H1 (cell line): ENCODE data around the gene PRICKLE2. TPM values are rescaled to one million over a fixed set of nuclear protein-coding genes. Genes with fewer than 3 reads are reported as not detected.

ENCODE experiments used
- CTCF ChIA-PET: fragments of 300-600 bp; sonication (Branson Sonifier 250); formaldehyde crosslinking; loops from one replicate; lab custom pipeline; 2021; ENCODE audit not compliant: partially characterized antibody; lab: Charles Lee
- POLR2A ChIA-PET: fragments of 300-600 bp; sonication (Branson Sonifier 250); formaldehyde crosslinking; loops from one replicate; lab custom pipeline; 2021; ENCODE audit warnings: inconsistent platforms; ENCODE audit not compliant: partially characterized antibody; lab: Charles Lee
- DNase-seq, 2 experiments: peaks; one replicate each; pipeline versions ENCODE4 v3.0.0 to v3.0.0-alpha.2; 2010 to 2022; ENCODE audit warnings: low spot score in 2 of 2, low read depth in 1 of 2, mixed read lengths in 1 of 2
- FAIRE-seq: peaks from 2 replicates; lab custom pipeline; 2011; peaks lifted over from hg19 to GRCh38; lab: Jason Lieb, UNC
- H2AFZ ChIP-seq: 2 replicates; pipeline ENCODE4 v1.8.1; 2012; ENCODE audit warnings: low read length, inconsistent platforms
- H2AK5ac ChIP-seq: 2 replicates; pipeline ENCODE4 v1.6.1; 2013; ENCODE audit warnings: low read depth, low read length
- H2BK120ac ChIP-seq: replicated peaks from 2 replicates; pipeline ENCODE3; 2013; ENCODE audit warnings: low read depth, low read length, inconsistent platforms
- H2BK12ac ChIP-seq: 2 replicates; pipeline ENCODE4 v1.6.1; 2013; ENCODE audit warnings: low read depth, low read length
- H2BK15ac ChIP-seq: 2 replicates; pipeline ENCODE4 v1.6.1; 2013; ENCODE audit warnings: low read length
- H2BK20ac ChIP-seq: 2 replicates; pipeline ENCODE4 v1.6.1; 2013; ENCODE audit warnings: low read length
- H2BK5ac ChIP-seq: 2 replicates; pipeline ENCODE4 v1.6.1; 2013; ENCODE audit warnings: low read depth, low read length
- H3K14ac ChIP-seq: 2 replicates; pipeline ENCODE4 v1.6.1; 2013; ENCODE audit warnings: inconsistent platforms; ENCODE audit not compliant: insufficient read length
- H3K18ac ChIP-seq: 2 replicates; pipeline ENCODE4 v1.6.1; 2013; ENCODE audit warnings: low read length; ENCODE audit errors: extremely low read depth
- H3K23ac ChIP-seq: 2 replicates; pipeline ENCODE4 v1.6.1; 2013; ENCODE audit warnings: inconsistent platforms; ENCODE audit not compliant: insufficient read length
- H3K23me2 ChIP-seq: 2 replicates; pipeline ENCODE4 v1.6.1; 2013; ENCODE audit warnings: low read depth, low read length
- H3K27ac ChIP-seq: 2 replicates; pipeline ENCODE4 v1.6.1; 2011; ENCODE audit warnings: low read depth, low read length, inconsistent platforms
- H3K27me3 ChIP-seq, 4 experiments: replicated peaks in 1 of 4; 1 replicate in 1 of 4; 2 replicates in 3 of 4; pipeline versions ENCODE4 v1.6.1 to v1.8.1; 2011 to 2013; ENCODE audit warnings: low read length in 3 of 4, mild to moderate bottlenecking in 3 of 4, inconsistent platforms in 2 of 4, mixed read lengths in 2 of 4, moderate library complexity in 1 of 4; ENCODE audit not compliant: control insufficient read depth in 3 of 4, insufficient read depth in 3 of 4; ENCODE audit errors: extremely low read depth in 1 of 4
- H3K36me3 ChIP-seq, 4 experiments: 2 replicates each; pipeline versions ENCODE4 v1.6.1 to v1.8.1; 2011 to 2013; ENCODE audit warnings: mild to moderate bottlenecking in 4 of 4, low read length in 3 of 4, moderate library complexity in 2 of 4, control low read depth in 1 of 4, inconsistent platforms in 1 of 4; ENCODE audit not compliant: insufficient read depth in 4 of 4, control insufficient read depth in 2 of 4
- H3K4ac ChIP-seq: replicated peaks from 2 replicates; pipeline ENCODE3; 2013; ENCODE audit warnings: low read length, low read depth, mixed read lengths, inconsistent platforms; ENCODE audit not compliant: insufficient read length
- H3K4me1 ChIP-seq, 4 experiments: replicated peaks in 1 of 4; 1 replicate in 1 of 4; 2 replicates in 3 of 4; pipeline versions ENCODE4 v1.6.1 to v1.8.1; 2011 to 2013; ENCODE audit warnings: low read length in 3 of 4, inconsistent platforms in 2 of 4, mixed read lengths in 1 of 4; ENCODE audit not compliant: insufficient read depth in 4 of 4, control insufficient read depth in 3 of 4
- H3K4me2 ChIP-seq, 2 experiments: 2 replicates each; pipeline versions ENCODE4 v1.6.1 to v1.8.1; 2011 to 2013; ENCODE audit warnings: low read depth in 2 of 2, low read length in 2 of 2, control low read depth in 1 of 2, inconsistent platforms in 1 of 2, mild to moderate bottlenecking in 1 of 2; ENCODE audit not compliant: insufficient read depth in 1 of 2
- H3K4me3 ChIP-seq, 4 experiments: fragments of 200-600, 300-600 bp in 1 of 4; sonication (generic), shearing (Covaris generic), sonication (Bioruptor Twin) in 1 of 4; 2 replicates each; pipeline versions ENCODE4 v1.5.1 to v1.8.1; 2011 to 2016; ENCODE audit warnings: low read length in 4 of 4, low read depth in 3 of 4, control low read depth in 2 of 4, inconsistent platforms in 2 of 4, mild to moderate bottlenecking in 2 of 4, mixed read lengths in 1 of 4, moderate library complexity in 1 of 4; ENCODE audit not compliant: insufficient read depth in 2 of 4; ENCODE audit errors: extremely low read depth in 1 of 4
- H3K56ac ChIP-seq: replicated peaks from 2 replicates; pipeline ENCODE3; 2013; ENCODE audit warnings: low read depth, mild to moderate bottlenecking, mixed read lengths, low read length, inconsistent platforms; ENCODE audit not compliant: insufficient read length
- H3K79me1 ChIP-seq: 2 replicates; pipeline ENCODE4 v1.6.1; 2013; ENCODE audit warnings: low read depth, low read length, control low read depth
- H3K79me2 ChIP-seq, 2 experiments: 2 replicates each; pipeline versions ENCODE4 v1.6.1 to v1.8.1; 2012 to 2013; ENCODE audit warnings: low read length in 2 of 2, mild to moderate bottlenecking in 2 of 2, inconsistent platforms in 1 of 2; ENCODE audit not compliant: insufficient read depth in 2 of 2, control insufficient read depth in 1 of 2
- H3K9ac ChIP-seq, 4 experiments: replicated peaks in 1 of 4; 1 replicate in 1 of 4; 2 replicates in 3 of 4; pipeline versions ENCODE4 v1.6.1 to v1.8.1; 2011 to 2013; ENCODE audit warnings: low read depth in 3 of 4, low read length in 3 of 4, control low read depth in 2 of 4, mild to moderate bottlenecking in 2 of 4, moderate library complexity in 2 of 4, inconsistent platforms in 1 of 4; ENCODE audit errors: extremely low read depth in 1 of 4
- H3K9me3 ChIP-seq, 2 experiments: 2 replicates each; pipeline versions ENCODE4 v1.6.1 to v1.8.1; 2012 to 2013; ENCODE audit warnings: mild to moderate bottlenecking in 2 of 2, moderate library complexity in 2 of 2, control low read depth in 1 of 2, inconsistent platforms in 1 of 2, low read depth in 1 of 2, low read length in 1 of 2, mixed read lengths in 1 of 2; ENCODE audit not compliant: insufficient read depth in 2 of 2
- H4K20me1 ChIP-seq, 2 experiments: replicated peaks in 1 of 2; 2 replicates each; pipeline versions ENCODE3 to v1.8.1; 2011 to 2013; ENCODE audit warnings: inconsistent platforms in 2 of 2, low read length in 2 of 2, mild to moderate bottlenecking in 1 of 2; ENCODE audit not compliant: insufficient read depth in 2 of 2, control insufficient read depth in 1 of 2
- H4K5ac ChIP-seq: 2 replicates; pipeline ENCODE4 v1.6.1; 2013; ENCODE audit warnings: low read length, low read depth, mixed read lengths, inconsistent platforms; ENCODE audit not compliant: insufficient read length
- H4K8ac ChIP-seq: 2 replicates; pipeline ENCODE4 v1.8.0; 2013; ENCODE audit warnings: mild to moderate bottlenecking, moderate library complexity, low read length, inconsistent platforms; ENCODE audit not compliant: insufficient read depth; ENCODE audit errors: extremely low read depth
- H4K91ac ChIP-seq: replicated peaks from 2 replicates; pipeline ENCODE3; 2013; ENCODE audit warnings: low read length, mixed read lengths, inconsistent platforms; ENCODE audit not compliant: insufficient read length
- ASH2L ChIP-seq: fragments of 200-600, 300-600 bp; sonication (generic); IDR thresholded peaks from one replicate; pipeline ENCODE4 v1.7.1; 2017; ENCODE audit warnings: low read length
- BACH1 ChIP-seq: IDR thresholded peaks from 2 replicates; pipeline ENCODE4 v1.6.1; 2012; ENCODE audit warnings: low read length, improper control_type of control experiment
- CBX8 ChIP-seq: fragments of 300-800, 300-1000 bp; sonication (generic); IDR thresholded peaks from 2 replicates; pipeline ENCODE4 v1.7.1; 2016; ENCODE audit warnings: low read depth, low read length, borderline replicate concordance
- CHD2 ChIP-seq: IDR thresholded peaks from 2 replicates; pipeline ENCODE4 v1.6.1; 2012; ENCODE audit warnings: low read length, improper control_type of control experiment
- CREB1 ChIP-seq: IDR thresholded peaks from 2 replicates; pipeline ENCODE4 v1.6.1; 2012; ENCODE audit warnings: inconsistent platforms
- CTCF ChIP-seq, 3 experiments: IDR thresholded peaks; 1 replicate in 2 of 3; 2 replicates in 1 of 3; pipeline versions ENCODE4 v1.5.1 to v1.6.1; 2011; ENCODE audit warnings: low read length in 3 of 3, mild to moderate bottlenecking in 3 of 3, inconsistent platforms in 2 of 3, low read depth in 1 of 3, moderate library complexity in 1 of 3; ENCODE audit not compliant: insufficient read depth in 1 of 3; ENCODE audit errors: control extremely low read depth in 1 of 3
- EGR1 ChIP-seq: IDR thresholded peaks from 2 replicates; pipeline ENCODE4 v1.6.1; 2011; ENCODE audit warnings: low read depth, low read length, borderline replicate concordance
- NRF1 ChIP-seq: IDR thresholded peaks from 2 replicates; pipeline ENCODE4 v1.6.1; 2011; ENCODE audit warnings: mild to moderate bottlenecking, low read depth, low read length, improper control_type of control experiment
- PHF8 ChIP-seq: fragments of 200-600 bp; sonication (generic); conservative IDR thresholded peaks from 2 replicates; pipeline ENCODE4 v1.7.1; 2012; ENCODE audit warnings: low read depth, mild to moderate bottlenecking, inconsistent platforms, low read length, moderate library complexity
- SIRT6 ChIP-seq: IDR thresholded peaks from one replicate; pipeline ENCODE4 v1.7.1; 2012; ENCODE audit warnings: low read length, inconsistent platforms
- SIX5 ChIP-seq: IDR thresholded peaks from 2 replicates; pipeline ENCODE4 v1.6.1; 2011; ENCODE audit warnings: mild to moderate bottlenecking, low read depth, low read length
- SP2 ChIP-seq: IDR thresholded peaks from 2 replicates; pipeline ENCODE4 v1.6.1; 2012; ENCODE audit warnings: mild to moderate bottlenecking, low read length, inconsistent platforms
- TBP ChIP-seq: IDR thresholded peaks from 2 replicates; pipeline ENCODE4 v1.6.1; 2011; ENCODE audit warnings: low read depth, low read length, improper control_type of control experiment
- YY1 ChIP-seq: IDR thresholded peaks from 2 replicates; pipeline ENCODE4 v1.6.1; 2011; ENCODE audit warnings: low read depth, mild to moderate bottlenecking, low read length
- WGBS, 2 experiments: shearing (Covaris generic) in 1 of 2; methylation state at CpG; one replicate each; pipeline versions ENCODE4 v1.1.6 to v1.1.7; 2013 to 2015; ENCODE audit warnings: low lambda C conversion rate in 2 of 2, mixed read lengths in 2 of 2, inconsistent platforms in 1 of 2, low coverage in 1 of 2, missing lambda C conversion rate in 1 of 2; ENCODE audit not compliant: insufficient replicate concordance in 2 of 2, insufficient coverage in 1 of 2, insufficient read length in 1 of 2; ENCODE audit errors: extremely low coverage in 1 of 2, missing lambda C conversion rate in 1 of 2; 5-methylcytosine and 5-hydroxymethylcytosine counted together
- polyA plus RNA-seq, 7 experiments: library from polyadenylated mRNA; depleted of rRNA in 3 of 7; stranded (reverse) in 5 of 7; unstranded in 2 of 7; fragments of >200 nt in 5 of 7; fragments of 200-250 nt in 2 of 7; gene quantifications; 1 replicate in 5 of 7; 2 replicates in 1 of 7; 4 replicates in 1 of 7; pipeline versions ENCODE4 v1.2.1 to v1.2.3, GENCODE V29; 2011 to 2013; ENCODE audit warnings: missing spikeins in 2 of 7, mixed read lengths in 2 of 7
- total RNA-seq: library from RNA; stranded (reverse); fragmentation: NEBNext Ultra II Directional; extraction: Animal tissue kit (Norgen Biotek cat#: 25700); gene quantifications from 2 replicates; pipeline ENCODE4 v1.2.1, GENCODE V29; 2021

The PRICKLE2 gene
- total and polyA plus RNA-seq, 2 of the 8 experiments (the other 6 are each of a cell fraction or from before 2014, with no cell fraction given) = 2.9 to 8.0 TPM

DNA sequence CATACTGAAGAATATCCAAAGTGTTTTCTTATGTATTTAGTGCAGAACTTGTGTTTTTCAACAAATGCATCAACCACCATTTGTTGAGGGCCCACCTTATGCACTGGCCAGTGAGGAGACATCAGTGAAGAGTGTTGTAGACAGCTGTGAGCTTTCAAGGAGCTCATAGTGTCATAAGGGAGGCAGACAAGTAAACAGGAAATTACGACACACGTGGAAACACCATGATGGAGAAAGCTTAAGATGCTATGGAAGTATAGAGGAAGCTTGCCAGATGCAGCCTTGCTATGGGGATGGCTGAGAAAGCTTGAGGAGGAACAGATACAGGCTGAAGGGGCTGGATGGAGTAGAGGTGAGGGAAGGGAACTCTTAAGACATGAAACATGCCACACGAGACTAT lies 151.2 kb downstream of the PRICKLE2 start:
- Histone ChIP-seq H3K23ac (no peak overlapping the region), H3K9me3 (no peaks in the 10 kb centered on the region), H3K4me1 (no peaks in the 10 kb centered on the region), H4K8ac (no peak overlapping the region), H3K27ac (no peak overlapping the region), H3K4ac (peak overlapping the region; percentile 2), H2BK5ac (no peak overlapping the region), H3K27me3 (no peaks in the 10 kb centered on the region), H2BK15ac (no peak overlapping the region), H2BK12ac (no peak overlapping the region), H3K18ac (no peak overlapping the region), H3K14ac (no peak overlapping the region), H2AK5ac (no peak overlapping the region), H3K4me3 (no peak overlapping the region), H3K79me1 (no peaks in the 10 kb centered on the region), H3K56ac (no peak overlapping the region), H2AFZ (no peak overlapping the region), H3K4me2 (no peak overlapping the region), H2BK20ac (no peak overlapping the region), H3K79me2 (no peaks in the 10 kb centered on the region), H3K36me3 (no peaks in the 10 kb centered on the region), H4K91ac (no peak overlapping the region), H3K23me2 (no peaks in the 10 kb centered on the region; the same call in 1 of the 2 replicates), H4K20me1 (no peaks in the 10 kb centered on the region), H3K9ac (no peak overlapping the region), H4K5ac (no peak overlapping the region), H2BK120ac (no peak overlapping the region)
- no peak for FAIRE-seq
- CTCF ChIA-PET = interaction anchor here (0.6 to 1.2 kb wide), 6 partner anchors 14 to 1154 kb away, joined by 3 to 7 read pairs (median 3); partner anchors contain the start of gene PSMD6
- WGBS, 2 experiments = 74% methylated on average over 3 of the region's 3 CpGs; no CpG with 5 or more reads in 1 of the 2 experiments
- DNase-seq = no peak
- POLR2A ChIA-PET = interaction anchor here (1.3 to 1.7 kb wide), 2 partner anchors 8 to 9 kb away, joined by 3 to 4 read pairs; no protein-coding TSS in a partner anchor
- TF ChIP-seq NRF1 = no peak
- TF ChIP-seq EGR1 = no peak
- no peak for TF ChIP-seq CTCF (IDR thresholded peaks at IDR 0.05; ENCODE audit: control extremely low read depth in 1 of 3, insufficient read depth in 1 of 3, low read depth in 1 of 3, low read length in 3 of 3)
- no peak for TF ChIP-seq YY1
- TF ChIP-seq BACH1 = no peak
- no peak for TF ChIP-seq TBP
- no peak for TF ChIP-seq ASH2L
- TF ChIP-seq SP2 = no peak
- TF ChIP-seq PHF8 = no peak
- no peak for TF ChIP-seq CREB1
- no peak for TF ChIP-seq SIX5
- TF ChIP-seq SIRT6 = no peak
- no peak for TF ChIP-seq CBX8
- TF ChIP-seq CHD2 = no peak
